Keratinocyte (primary cell): Measurements from ENCODE around the gene RAB9A.

Experiments
- CTCF ChIP-seq, 3 experiments: IDR thresholded peaks in 1 of 3; conservative IDR thresholded peaks in 1 of 3; optimal IDR thresholded peaks in 1 of 3; 2 replicates in 2 of 3; 3 replicates in 1 of 3; pipeline versions ENCODE3 to v1.5.1; 2011; ENCODE audit warnings: low read length in 3 of 3, mild to moderate bottlenecking in 3 of 3, moderate library complexity in 2 of 3, control low read depth in 1 of 3, inconsistent platforms in 1 of 3; ENCODE audit not compliant: insufficient read depth in 2 of 3; ENCODE audit errors: extremely low read depth in 1 of 3
- EZH2 ChIP-seq: IDR thresholded peaks from one replicate; pipeline ENCODE4 v1.6.1; 2012; ENCODE audit warnings: inconsistent platforms, mild to moderate bottlenecking, low read length, moderate library complexity

- TF ChIP-seq CTCF (optimal IDR thresholded peaks at IDR 0.05 in 1 of 3, IDR thresholded peaks at IDR 0.05 in 1 of 3, conservative IDR thresholded peaks at IDR 0.05 in 1 of 3; ENCODE audit: extremely low read depth in 1 of 3, insufficient read depth in 2 of 3, low read length in 3 of 3) (no peak), EZH2 (no peak)
Observed at GRCh38 chrX:13699183-13699826, 10.4 kb downstream of the RAB9A start.
